HK-2 (cell line): ENCODE data around the gene AGAP9.
"Not testable (repeated sequence)": the region's sequence is repeated elsewhere in the genome, so short reads cannot be mapped to it uniquely, and the experiment has no call there.

ENCODE experiments used
- DNase-seq: peaks from one replicate; pipeline ENCODE4 v3.0.0-alpha.2; 2018; ENCODE audit not compliant: unreplicated experiment

The AGAP9 gene

GRCh38 chr10:47457528-47457820 lies 66.0 kb downstream of the AGAP9 start:
- DNase-seq = no peak

- DNase-seq = no peak
Observed at GRCh38 chr10:47456794-47457527, 66.5 kb downstream of the AGAP9 start.

- DNase-seq = no peak
Observed at GRCh38 chr10:47456079-47456785, 67.2 kb downstream of the AGAP9 start.

- not testable (repeated sequence) for DNase-seq
Observed at GRCh38 chr10:47455350-47456078, 67.9 kb downstream of the AGAP9 start.

GRCh38 chr10:47454780-47455058 lies 68.7 kb downstream of the AGAP9 start:
- DNase-seq = no peak

GRCh38 chr10:47454008-47454779 lies 69.2 kb downstream of the AGAP9 start:
- no peak for DNase-seq

GRCh38 chr10:47453141-47454007 lies 70.1 kb downstream of the AGAP9 start:
- DNase-seq = no peak

- no peak for DNase-seq
Observed at GRCh38 chr10:47452495-47453140, 70.8 kb downstream of the AGAP9 start.

GRCh38 chr10:47451998-47452494 lies 71.4 kb downstream of the AGAP9 start:
- no peak for DNase-seq
